Bronchial epithelial cell (primary cell): ENCODE data around the gene RAD51D. TPM values are rescaled to one million over a fixed set of nuclear protein-coding genes. Genes with fewer than 3 reads are reported as not detected.

Experiments
- DNase-seq: peaks from one replicate; pipeline ENCODE4 v3.0.0-alpha.2; 2010; ENCODE audit warnings: low read depth
- FAIRE-seq: peaks from 2 replicates; lab custom pipeline; 2011; peaks lifted over from hg19 to GRCh38; lab: Jason Lieb, UNC
- H3K27me3 ChIP-seq: 2 replicates; pipeline ENCODE4 v1.5.1; 2011; ENCODE audit warnings: low read length; ENCODE audit not compliant: control insufficient read depth, insufficient read depth
- H3K36me3 ChIP-seq: 2 replicates; pipeline ENCODE4 v1.5.1; 2011; ENCODE audit warnings: low read length; ENCODE audit not compliant: control insufficient read depth, insufficient read depth
- H3K4me3 ChIP-seq: 2 replicates; pipeline ENCODE4 v1.5.1; 2011; ENCODE audit warnings: mild to moderate bottlenecking, low read depth, low read length, control low read depth
- CTCF ChIP-seq: IDR thresholded peaks from 2 replicates; pipeline ENCODE4 v1.5.1; 2011; ENCODE audit warnings: mild to moderate bottlenecking, moderate library complexity, low read length, control low read depth, inconsistent platforms; ENCODE audit not compliant: insufficient read depth, severe bottlenecking
- total RNA-seq: library from RNA; depleted of rRNA; stranded (reverse); fragments of >200 nt; gene quantifications from 2 replicates; pipeline ENCODE4 v1.2.1, GENCODE V29; 2014

RAD51D gene
- total RNA-seq, 1 donor from 2014 or later: 2.4 TPM

- DNase-seq (no peak), FAIRE-seq (no peak)
- no peak within 1 kb of the TSS for H3K4me3 ChIP-seq
- no peak for TF ChIP-seq CTCF
- no peaks in the 10 kb centered on the region for H3K36me3 ChIP-seq
- no peaks in the 10 kb centered on the region for H3K27me3 ChIP-seq
Observed at GRCh38 chr17:35147375-35147905, 27.8 kb upstream of the RAD51D start, which contains the start of gene UNC45B. UNC45B (plus strand) TSS chr17:35147817; CDS start chr17:35148264, 447 bp downstream.

GRCh38 chr17:35146214-35146833 is 26.7 kb upstream of the RAD51D start:
- no peak for TF ChIP-seq CTCF
- Histone ChIP-seq H3K36me3 (no peaks in the 10 kb centered on the region), H3K4me3 (no peak overlapping the region), H3K27me3 (no peaks in the 10 kb centered on the region)
- DNase-seq (peak; percentile 61), FAIRE-seq (no peak)

GRCh38 chr17:35144840-35145239 is 25.2 kb upstream of the RAD51D start:
- FAIRE-seq: no peak
- Histone ChIP-seq H3K4me3 (no peak overlapping the region), H3K36me3 (no peaks in the 10 kb centered on the region), H3K27me3 (no peaks in the 10 kb centered on the region)
- no peak for TF ChIP-seq CTCF
- DNase-seq: no peak

GRCh38 chr17:35142467-35142796 is 22.8 kb upstream of the RAD51D start:
- no peak for TF ChIP-seq CTCF
- DNase-seq: no peak
- Histone ChIP-seq H3K4me3 (peak overlapping the region; percentile 99), H3K36me3 (peaks cover 13% of the 10 kb centered on the region), H3K27me3 (no peaks in the 10 kb centered on the region)
- no peak for FAIRE-seq

GRCh38 chr17:35141681-35142466 is 22.2 kb upstream of the RAD51D start, which contains the start of gene NLE1:
NLE1 (minus strand) TSS chr17:35142303; CDS start chr17:35142275, 28 bp downstream.
- DNase-seq (peak; percentile 47), FAIRE-seq (no peak)
- Histone ChIP-seq H3K36me3 (peaks cover 18% of the 10 kb centered on the region), H3K4me3 (peak within 1 kb of the TSS; percentile 99), H3K27me3 (no peaks in the 10 kb centered on the region)
- peak; percentile 96 for TF ChIP-seq CTCF
